Upper lobe of left lung (tissue), 4 donors: ENCODE measurements around the gene PCLAF.

Experiments used
- CTCF ChIP-seq, 6 experiments: fragments of 450-650 bp in 4 of 6; fragments of 200-600 bp in 2 of 6; sonication (generic) in 2 of 6; IDR thresholded peaks; one replicate each; pipeline ENCODE4 v1.5.1; 2016 to 2019; ENCODE audit warnings: antibody characterized with exemption in 6 of 6
- EP300 ChIP-seq, 4 donors: sonication (generic); formaldehyde crosslinking; IDR thresholded peaks; one replicate each; pipeline ENCODE4 v1.5.1; 2017; ENCODE audit warnings: antibody characterized with exemption in 4 of 4, control low read depth in 2 of 4

GRCh38 chr15:64426845-64427465 lies 45.7 kb upstream of the PCLAF start:
- peak in 3 of 6 experiments; percentile 12 to 31 (median 25) for TF ChIP-seq CTCF (IDR thresholded peaks at IDR 0.05)
- no peak for TF ChIP-seq EP300 (IDR thresholded peaks at IDR 0.05)
